Measurements from ENCODE around the gene SEC24B.
A peak's percentile ranks its signal among the peaks of the same experiment; 100 is the strongest.

SEC24B gene

GRCh38 chr4:109433205-109434006 lies at the start of gene SEC24B:
TSS of gene SEC24B (plus strand) at chr4:109433815. CDS start at chr4:109433870, 55 bp downstream.
- DNase-seq (ENCODE audit: low read depth): peak; percentile 56

- no peak for DNase-seq (ENCODE audit: low read depth)
Measured at GRCh38 chr4:109383823-109384222, 49.8 kb upstream of the SEC24B start.

GRCh38 chr4:109385260-109385659 lies 48.4 kb upstream of the SEC24B start:
- DNase-seq (ENCODE audit: low read depth): no peak

- DNase-seq (ENCODE audit: low read depth): no peak
Measured at GRCh38 chr4:109389369-109390114, 44.1 kb upstream of the SEC24B start.

GRCh38 chr4:109390115-109390768 lies 43.4 kb upstream of the SEC24B start:
- no peak for DNase-seq (ENCODE audit: low read depth)

GRCh38 chr4:109395694-109396093 lies 37.9 kb upstream of the SEC24B start:
- DNase-seq (ENCODE audit: low read depth): no peak

GRCh38 chr4:109398928-109399327 lies 34.7 kb upstream of the SEC24B start:
- no peak for DNase-seq (ENCODE audit: low read depth)

- peak; percentile 21 for DNase-seq (ENCODE audit: low read depth)
Measured at GRCh38 chr4:109406337-109406931, 27.2 kb upstream of the SEC24B start.

- DNase-seq (ENCODE audit: low read depth): no peak
Measured at GRCh38 chr4:109407027-109407737, 26.4 kb upstream of the SEC24B start.

GRCh38 chr4:109408711-109409110 lies 24.9 kb upstream of the SEC24B start:
- DNase-seq (ENCODE audit: low read depth): no peak

- no peak for DNase-seq (ENCODE audit: low read depth)
Measured at GRCh38 chr4:109410226-109410625, 23.4 kb upstream of the SEC24B start.

GRCh38 chr4:109410776-109411175 lies 22.8 kb upstream of the SEC24B start:
- no peak for DNase-seq (ENCODE audit: low read depth)

- no peak for DNase-seq (ENCODE audit: low read depth)
Measured at GRCh38 chr4:109411964-109412363, 21.7 kb upstream of the SEC24B start.

- DNase-seq (ENCODE audit: low read depth): no peak
Measured at GRCh38 chr4:109412776-109413175, 20.8 kb upstream of the SEC24B start.

GRCh38 chr4:109414938-109415337 lies 18.7 kb upstream of the SEC24B start:
- no peak for DNase-seq (ENCODE audit: low read depth)

- DNase-seq (ENCODE audit: low read depth): no peak
Measured at GRCh38 chr4:109418588-109418987, 15.0 kb upstream of the SEC24B start.

GRCh38 chr4:109419679-109420078 lies 13.9 kb upstream of the SEC24B start:
- DNase-seq (ENCODE audit: low read depth): no peak

GRCh38 chr4:109424093-109424841 lies 9.3 kb upstream of the SEC24B start:
- no peak for DNase-seq (ENCODE audit: low read depth)

GRCh38 chr4:109425405-109425804 lies 8.2 kb upstream of the SEC24B start:
- no peak for DNase-seq (ENCODE audit: low read depth)

GRCh38 chr4:109429545-109429944 lies 4.1 kb upstream of the SEC24B start:
- DNase-seq (ENCODE audit: low read depth): no peak

- DNase-seq (ENCODE audit: low read depth): no peak
Measured at GRCh38 chr4:109432203-109432602, 1.4 kb upstream of the SEC24B start.
